HG02610 (cell line): Measurements from ENCODE around the gene BRCC3.

Source experiments
- ATAC-seq: cut with Tn5 transposase; IDR thresholded peaks from one replicate; pipeline ENCODE4 v1.9.1; 2021; ENCODE audit warnings: mild to moderate bottlenecking, moderate library complexity; ENCODE audit not compliant: unreplicated experiment

The BRCC3 gene

DNA sequence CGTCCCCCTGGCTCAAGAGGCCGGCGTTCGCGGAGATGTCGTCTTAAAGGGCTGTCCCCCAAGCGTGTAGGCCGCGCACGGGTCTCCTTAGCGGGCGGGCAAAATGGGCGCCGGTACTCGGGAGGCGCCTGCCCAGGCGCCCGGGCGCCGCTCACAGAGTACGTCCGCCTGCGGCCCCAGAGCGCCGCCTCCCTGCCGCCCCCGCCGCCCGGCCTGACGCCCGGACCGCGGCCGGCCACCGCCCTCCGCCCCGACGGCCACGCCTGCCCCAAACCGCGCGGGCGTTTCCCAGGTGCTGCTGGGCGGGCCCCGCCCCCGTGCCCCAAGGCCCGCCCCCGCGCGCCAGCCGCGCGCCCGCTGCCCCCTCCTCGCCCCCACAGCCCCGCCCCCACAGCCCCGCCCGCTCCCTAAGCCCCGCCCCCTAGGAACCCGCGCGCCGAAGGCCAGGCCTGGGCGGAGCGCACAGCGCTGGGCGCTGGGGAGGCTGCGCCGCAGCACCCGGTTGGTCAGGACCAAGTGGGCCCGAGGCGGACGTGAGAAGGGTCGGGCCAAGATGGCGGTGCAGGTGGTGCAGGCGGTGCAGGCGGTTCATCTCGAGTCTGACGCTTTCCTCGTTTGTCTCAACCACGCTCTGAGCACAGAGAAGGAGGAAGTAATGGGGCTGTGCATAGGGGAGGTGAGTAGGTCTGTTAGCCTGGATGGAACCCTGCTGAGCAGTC lies at the start of gene BRCC3, which contains the start of the genes CMC4 and MTCP1:
BRCC3 (plus strand) TSS at position 534 of the 719 bp plus-strand sequence; CDS start at position 554, 20 bp downstream.
CMC4 (minus strand) TSS at position 162 of the 719 bp plus-strand sequence. CDS start 7,113 bp downstream, outside the sequence.
MTCP1 (minus strand) TSS at position 162 of the 719 bp plus-strand sequence. CDS start 5,126 bp downstream, outside the sequence.
- ATAC-seq, result peak; percentile 88

- no peak for ATAC-seq
These were observed 48.7 kb upstream of the BRCC3 start, which contains the start of gene F8 for GRCh38 chrX:155022585-155022984. F8 (minus strand) TSS chrX:155022723; CDS start chrX:155022552, 171 bp downstream.

GRCh38 chrX:155023907-155024833 lies 47.1 kb upstream of the BRCC3 start:
- no peak for ATAC-seq

DNA sequence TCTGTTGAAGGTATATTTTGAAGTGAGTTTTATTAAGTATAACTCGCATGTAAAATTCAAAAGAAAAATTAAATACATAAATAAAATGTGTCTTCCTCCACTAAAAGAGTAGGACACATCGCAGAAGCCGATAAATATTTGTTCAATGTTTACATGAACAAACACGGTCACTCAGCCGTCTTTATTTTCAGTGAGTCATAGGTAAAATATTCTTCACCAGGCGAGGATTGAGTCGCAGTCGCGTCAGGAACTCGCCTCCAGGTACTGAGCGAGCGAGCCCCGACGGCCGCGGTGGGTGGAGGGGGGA lies 44.9 kb upstream of the BRCC3 start:
- no peak for ATAC-seq

DNA sequence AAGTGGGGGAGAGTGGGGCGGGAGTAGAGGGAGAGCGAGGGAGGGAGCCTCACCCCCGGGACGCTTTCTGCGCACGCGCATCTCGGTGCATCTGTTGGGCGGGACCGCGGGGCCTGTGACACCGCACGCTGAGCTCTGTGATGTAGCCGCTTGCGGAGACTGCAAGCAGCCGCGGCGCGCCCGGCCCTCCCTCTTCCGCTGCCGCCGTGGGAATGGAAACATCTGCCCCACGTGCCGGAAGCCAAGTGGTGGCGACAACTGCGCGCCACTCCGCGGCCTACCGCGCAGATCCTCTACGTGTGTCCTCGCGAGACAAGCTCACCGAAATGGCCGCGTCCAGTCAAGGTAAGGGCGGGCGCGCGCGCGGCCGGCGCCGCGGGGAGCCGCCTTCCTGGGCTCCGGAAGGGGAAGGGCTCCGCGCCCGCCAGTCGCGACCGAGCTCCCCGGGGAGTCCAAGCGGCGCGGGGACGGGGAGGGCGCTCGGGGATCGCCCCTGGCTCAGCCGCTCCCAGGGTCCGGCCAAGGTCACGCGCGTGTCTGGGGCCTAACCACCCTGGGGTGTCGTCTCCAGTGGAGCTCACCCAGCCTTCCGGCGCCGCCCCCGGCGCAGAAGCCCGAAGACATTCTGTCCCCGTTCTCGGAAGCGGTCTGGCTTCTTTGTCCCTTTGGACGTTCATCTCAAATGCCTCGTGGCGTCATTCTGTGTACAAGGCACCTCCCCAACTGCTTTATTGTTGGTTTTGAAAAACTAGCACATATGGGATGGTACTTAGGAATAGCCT lies 44.4 kb upstream of the BRCC3 start, which contains the start of gene FUNDC2:
FUNDC2 (plus strand) TSS at position 118 of the 782 bp plus-strand sequence; CDS start at position 213, 95 bp downstream.
- peak; percentile 88 for ATAC-seq

DNA sequence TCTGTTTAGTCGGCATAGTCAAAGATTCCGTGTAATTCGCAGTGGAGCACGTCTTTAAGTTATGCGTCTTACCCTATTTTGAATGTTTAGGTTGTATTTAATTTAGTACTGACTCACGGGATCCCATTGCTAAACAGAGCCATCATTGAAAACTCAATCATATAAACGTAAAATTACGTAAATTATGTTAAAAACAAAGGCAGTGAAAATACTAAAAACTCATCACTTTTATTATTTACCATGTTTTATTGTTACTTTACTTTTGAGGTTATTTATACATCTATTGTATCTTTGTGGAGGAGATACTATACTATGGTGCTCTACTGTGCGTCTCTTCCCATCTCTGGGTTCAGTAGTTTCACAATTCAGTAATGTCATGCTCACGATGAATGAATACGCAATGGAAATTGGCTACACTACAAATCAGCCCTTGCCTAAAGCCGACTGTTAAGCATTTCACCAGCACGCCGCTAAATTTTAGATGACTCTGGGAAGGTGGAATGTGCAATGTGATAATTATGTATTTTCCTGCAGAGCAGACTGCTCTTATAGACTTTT lies 43.7 kb upstream of the BRCC3 start:
- no peak for ATAC-seq

DNA sequence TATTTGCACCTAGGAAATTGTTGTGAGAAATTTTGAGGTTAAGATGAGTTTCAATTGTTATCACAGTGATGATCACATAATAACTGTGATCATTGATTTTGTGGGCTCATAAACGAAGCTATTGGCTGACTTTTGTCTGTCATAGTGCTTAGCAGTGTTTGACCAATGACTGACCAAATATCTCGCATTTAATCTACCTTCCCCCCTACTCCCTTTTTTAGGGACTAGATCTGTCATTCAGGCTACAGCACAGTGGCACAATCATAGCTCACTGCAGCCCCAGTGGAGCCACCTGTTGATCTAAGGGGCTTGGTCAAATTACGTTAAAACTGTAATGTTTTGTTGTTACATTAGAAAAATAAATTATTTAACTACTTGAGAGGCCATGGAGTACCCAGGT lies 43.2 kb upstream of the BRCC3 start:
- no peak for ATAC-seq

DNA sequence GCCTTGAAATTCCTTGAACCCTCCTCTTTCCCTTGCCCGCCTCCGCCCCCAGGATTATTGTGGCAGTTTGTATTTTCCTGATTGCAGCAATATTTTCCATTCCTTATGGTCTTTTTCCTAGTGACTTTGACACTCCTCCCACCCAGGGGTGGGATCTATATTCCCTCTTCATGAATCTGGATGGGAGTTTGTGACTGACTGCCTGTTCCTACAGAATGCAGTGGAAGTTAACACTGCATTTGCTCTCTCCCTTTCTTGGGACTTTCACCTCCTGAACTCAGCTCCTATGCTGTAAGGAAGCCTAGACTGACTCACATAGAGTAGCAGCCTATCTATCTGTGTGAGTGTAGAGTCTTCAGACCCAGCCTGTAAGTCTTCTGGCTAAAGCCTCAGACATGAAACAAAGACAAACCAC lies 42.4 kb upstream of the BRCC3 start:
- no peak for ATAC-seq

GRCh38 chrX:155031657-155032056 lies 39.7 kb upstream of the BRCC3 start:
- no peak for ATAC-seq

- no peak for ATAC-seq
These were observed 35.6 kb upstream of the BRCC3 start for GRCh38 chrX:155035688-155036087.

- no peak for ATAC-seq
These were observed 25.0 kb upstream of the BRCC3 start for GRCh38 chrX:155046129-155046810.

GRCh38 chrX:155046811-155047528 lies 24.3 kb upstream of the BRCC3 start:
- no peak for ATAC-seq

DNA sequence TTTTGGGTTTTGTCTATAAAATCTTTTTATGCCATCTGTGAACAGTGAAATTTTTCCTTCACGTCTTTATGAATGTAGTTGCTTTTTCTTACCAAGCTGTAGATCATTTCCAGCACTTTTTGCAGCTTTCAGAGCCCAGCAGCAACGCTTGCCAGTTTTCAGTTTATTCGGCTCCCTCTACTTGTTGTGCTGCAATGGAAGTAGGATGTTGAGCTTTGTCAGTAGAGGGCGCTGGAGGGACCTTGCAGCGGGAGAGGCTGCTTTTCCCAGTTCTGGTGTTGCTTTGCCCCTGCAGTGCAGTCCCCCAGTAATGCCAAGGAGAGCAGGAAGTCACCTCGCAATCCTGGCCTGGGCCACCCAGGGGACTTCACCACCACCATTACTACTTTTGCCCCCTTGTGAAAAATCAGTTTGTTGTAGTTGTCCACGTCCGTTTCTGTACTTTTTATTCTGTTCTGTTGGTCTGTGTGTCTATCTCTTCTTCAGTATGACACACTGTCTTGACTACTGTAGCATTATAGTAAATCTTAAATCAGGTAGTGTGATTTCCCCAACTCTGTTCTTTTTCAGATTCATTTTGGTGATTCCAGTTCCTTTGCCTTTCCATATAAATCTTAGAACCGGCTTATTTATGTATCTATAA lies 22.2 kb upstream of the BRCC3 start:
- ATAC-seq, result no peak

- ATAC-seq, result no peak
These were observed 18.4 kb upstream of the BRCC3 start for GRCh38 chrX:155052738-155053498.

DNA sequence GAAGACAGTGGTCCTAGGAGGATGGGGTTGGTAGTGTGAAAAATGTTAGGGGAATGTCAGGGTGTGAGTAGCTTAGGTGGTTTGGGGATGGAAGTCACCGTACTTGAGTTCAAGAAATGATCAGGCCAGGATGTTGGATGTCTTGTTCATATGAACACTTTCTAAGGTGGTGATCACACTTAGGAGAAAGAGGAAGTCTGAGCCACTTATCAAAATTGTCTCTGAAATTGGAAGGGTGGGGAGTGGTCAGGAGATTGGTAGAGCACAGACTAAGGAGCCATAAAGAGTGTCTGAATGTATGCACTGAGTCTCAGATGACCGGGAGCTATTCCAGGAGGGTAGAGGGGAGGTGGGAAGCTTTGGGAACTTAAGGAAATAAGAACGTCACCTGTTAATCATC lies 17.7 kb upstream of the BRCC3 start:
- ATAC-seq, result no peak

GRCh38 chrX:155054255-155054654 lies 17.1 kb upstream of the BRCC3 start:
- no peak for ATAC-seq

- ATAC-seq, result no peak
These were observed 15.8 kb upstream of the BRCC3 start for GRCh38 chrX:155055494-155055893.

GRCh38 chrX:155056471-155056870 lies 14.8 kb upstream of the BRCC3 start:
- no peak for ATAC-seq
